Anterior cingulate cortex (tissue), 58 donors: ENCODE results near the gene SLC47A1.

ENCODE experiments used
- DNase-seq, 58 donors: peaks; one replicate each; lab custom pipeline; 2025; lab: John Stamatoyannopoulos, UW

SLC47A1 gene

DNA sequence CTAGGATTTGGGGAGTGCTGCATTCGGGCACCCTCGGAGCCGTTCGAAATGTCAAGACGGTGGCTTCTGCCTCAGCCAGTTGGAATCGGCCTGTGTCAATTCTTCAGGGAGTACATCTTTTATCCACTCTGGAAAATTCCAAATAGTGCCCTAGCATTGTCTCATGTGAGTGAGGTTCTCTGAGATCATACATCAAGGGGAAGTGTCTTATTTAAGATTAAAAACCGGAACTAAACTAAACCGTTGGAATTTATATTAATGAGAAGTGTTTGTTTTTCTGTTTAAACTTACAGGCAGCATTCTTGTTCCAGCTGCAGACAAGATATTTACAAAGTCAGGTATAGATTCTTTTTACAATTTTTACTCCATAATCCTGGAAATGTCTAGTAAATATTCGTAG is 56.8 kb downstream of the SLC47A1 start:
- DNase-seq: no peak

DNA sequence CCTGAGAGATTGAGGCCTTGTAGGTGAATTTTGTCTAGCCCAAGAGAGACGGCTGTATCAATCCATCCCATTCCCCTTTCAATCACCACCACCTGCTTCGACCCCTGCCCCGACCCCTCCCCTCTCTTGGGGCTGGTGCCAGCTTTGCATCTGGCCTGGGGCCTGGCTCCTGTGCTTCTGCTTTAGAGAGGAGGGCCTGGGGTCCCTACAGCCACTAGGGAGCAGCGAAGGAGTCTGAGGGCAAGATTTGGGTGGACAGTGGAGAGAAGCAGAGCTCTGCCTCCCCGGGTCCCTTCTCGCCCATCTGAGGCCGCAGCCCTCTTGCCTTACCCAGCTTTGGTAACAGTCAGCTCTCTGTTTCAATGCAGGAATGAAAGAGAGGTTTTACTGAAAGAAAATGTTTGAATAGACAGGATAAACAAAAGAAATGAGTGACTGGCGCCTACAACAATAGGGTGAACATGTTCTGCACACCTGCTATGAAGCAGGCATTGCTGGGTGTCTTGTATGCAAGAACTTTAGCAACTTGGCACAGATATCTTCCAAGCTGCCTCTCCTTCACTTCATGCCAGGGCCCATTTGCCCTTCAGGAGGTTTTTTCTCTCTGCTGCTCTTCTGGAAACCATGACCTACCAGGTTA is 57.4 kb downstream of the SLC47A1 start:
- DNase-seq: no peak

DNA sequence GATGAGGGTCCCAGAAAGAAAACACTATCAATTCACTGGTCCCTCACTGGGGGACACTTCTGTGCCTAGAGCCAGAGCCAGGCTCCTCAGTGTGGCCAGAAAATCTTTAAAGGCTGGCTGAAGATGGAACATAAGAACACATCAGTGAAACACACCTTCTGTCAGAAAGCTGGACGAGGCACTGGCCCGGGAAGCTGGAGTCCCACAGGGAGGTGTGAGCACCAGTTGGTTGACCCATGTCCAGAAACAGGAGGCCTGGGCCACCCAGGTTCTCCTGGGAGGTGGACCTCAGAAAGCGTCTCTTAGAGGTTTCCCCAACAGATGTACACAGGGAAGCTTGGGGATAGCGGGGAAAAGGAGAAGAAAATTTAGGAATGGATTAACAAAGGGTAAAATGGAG is 58.7 kb downstream of the SLC47A1 start:
- no peak for DNase-seq

DNA sequence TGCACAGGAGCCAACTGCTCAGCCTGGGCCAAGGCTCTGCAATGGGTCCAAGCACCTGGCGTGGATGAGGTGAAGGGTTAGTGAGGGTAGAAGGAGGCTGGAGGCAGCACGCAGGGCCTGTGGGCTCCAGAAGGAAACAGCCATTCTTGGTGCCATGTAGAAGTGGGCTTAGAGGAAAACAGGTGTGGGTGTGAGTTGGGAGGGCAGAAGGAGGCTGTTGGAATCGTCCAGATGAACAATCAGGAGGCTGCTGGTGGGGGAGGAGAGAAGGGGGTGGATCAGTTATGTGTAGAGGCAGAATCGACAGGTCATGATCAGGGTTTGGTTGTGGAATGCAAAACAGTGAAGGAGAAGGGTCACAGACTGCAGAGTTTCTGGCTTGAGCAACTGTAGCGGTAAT is 63.2 kb downstream of the SLC47A1 start:
- DNase-seq: no peak

DNA sequence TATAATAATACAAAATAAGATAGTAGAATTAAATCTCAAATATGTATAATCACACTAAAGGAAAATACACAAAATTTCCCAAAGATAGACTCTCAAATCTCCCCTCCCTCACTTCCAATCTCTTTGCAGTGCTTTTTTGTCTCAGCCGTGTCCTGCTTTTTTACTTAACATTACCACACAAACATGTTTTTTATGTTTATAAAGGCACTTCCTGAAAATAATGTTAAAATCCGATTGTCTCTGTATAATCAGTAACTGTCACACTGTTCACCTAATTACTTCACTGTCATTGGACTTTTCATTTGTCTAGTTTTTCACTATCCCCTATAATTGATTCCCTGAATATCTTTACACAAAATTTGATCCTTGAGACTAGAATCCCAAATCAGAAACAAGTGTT is 76.7 kb downstream of the SLC47A1 start:
- DNase-seq: no peak

DNA sequence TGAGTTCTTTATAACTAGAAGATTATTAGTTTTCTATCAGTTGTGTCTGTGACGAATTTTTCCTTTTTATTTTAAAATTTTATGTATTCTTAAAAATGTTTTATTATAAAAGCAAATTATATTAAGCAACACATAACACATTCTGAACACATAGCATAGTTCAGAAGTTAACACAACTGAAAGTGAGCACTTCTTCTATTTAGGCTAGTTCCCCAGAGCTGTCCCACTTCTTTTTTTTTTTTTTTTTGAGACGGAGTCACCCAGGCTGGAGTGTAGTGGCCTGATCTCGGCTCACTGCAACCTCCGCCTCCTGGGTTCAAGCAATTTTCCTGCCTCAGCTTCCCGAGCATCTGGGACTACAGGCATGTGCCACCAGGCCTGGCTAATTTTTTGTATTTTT is 77.2 kb downstream of the SLC47A1 start:
- no peak for DNase-seq

DNA sequence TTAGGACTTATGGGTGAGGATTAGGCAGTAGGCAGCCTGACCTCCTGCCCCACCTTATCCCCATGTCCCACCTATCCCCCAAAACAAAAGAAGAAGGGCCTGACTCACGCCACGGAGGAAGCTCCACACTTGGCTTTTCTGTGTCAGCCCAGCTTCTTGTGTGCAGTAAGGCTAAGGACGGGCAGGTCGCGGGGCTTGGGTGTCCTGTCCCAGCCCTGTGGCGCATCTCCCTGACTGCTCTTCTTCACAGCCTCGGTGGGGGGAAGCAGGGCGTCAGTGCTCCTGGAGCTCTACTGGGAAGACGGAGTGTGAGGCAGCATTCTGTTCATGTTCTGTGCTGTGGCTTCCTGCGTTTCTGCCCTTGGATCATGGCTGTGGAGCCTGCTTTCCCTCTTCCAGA is 80.3 kb downstream of the SLC47A1 start:
- DNase-seq: no peak

DNA sequence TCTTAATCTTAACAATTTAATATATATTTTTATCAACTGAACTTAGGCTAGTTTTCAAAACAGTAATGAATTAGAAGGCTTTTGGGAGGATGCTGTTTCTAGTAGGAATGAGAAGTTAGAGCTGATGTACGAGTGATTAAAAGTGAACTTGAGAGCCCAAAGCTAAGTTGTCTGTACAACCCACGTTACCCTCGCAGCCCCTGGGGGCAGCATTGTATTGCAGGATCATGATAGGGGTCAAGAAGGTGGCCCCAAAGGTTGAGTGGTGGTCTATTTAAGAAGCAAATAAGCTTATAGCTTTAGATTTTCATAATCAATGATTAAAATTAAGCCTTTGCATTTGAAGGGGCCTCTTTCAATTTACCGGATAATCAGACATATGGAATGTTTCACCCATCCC is 81.2 kb downstream of the SLC47A1 start:
- DNase-seq: no peak

DNA sequence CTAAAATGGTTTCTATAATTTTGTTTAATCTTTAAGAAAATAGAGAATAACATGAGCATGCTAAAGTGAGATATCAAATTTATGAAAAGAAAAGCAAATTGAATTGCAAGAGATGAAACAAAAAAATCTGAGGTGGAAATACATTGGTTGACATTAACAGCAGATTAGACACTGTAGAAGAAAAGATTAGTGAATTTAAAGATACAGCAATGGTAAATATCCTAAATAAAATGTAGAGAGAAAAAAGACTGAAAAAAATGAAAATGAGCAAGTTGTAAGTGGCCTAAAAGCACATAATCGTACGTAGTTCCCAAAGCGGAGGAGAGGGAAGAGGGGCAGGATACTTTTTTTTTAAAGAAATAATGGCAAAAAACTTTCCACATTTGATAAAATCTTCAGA is 84.4 kb downstream of the SLC47A1 start:
- DNase-seq: no peak

DNA sequence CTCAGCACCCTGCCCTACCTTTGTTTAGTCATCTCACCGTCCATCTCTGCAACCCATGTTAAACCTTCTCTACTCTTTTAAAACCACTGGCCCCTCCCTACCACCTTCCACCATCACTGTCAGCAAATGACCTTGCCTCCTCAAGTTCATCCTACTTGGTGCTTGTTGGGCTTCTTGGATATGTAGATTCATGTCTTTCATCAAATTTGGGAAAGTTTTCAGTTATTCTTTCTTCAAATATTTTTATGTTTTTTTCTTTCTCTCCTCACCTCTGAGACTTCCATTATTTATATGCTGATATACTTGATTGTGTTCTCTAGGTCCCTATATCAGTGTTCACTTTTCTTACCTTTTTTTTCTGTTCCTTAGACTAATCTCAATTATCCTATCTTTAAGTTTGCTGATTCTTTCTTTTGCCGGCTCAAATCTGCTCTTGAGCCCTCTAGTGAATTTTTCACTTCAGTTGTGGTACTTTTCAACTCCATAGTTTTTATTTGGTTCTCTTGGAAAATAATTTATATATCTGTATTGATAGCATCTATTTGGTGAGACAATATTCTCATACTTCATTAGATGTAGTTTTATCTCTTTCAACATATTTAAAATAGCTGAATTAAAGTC is 86.2 kb downstream of the SLC47A1 start:
- DNase-seq: no peak

DNA sequence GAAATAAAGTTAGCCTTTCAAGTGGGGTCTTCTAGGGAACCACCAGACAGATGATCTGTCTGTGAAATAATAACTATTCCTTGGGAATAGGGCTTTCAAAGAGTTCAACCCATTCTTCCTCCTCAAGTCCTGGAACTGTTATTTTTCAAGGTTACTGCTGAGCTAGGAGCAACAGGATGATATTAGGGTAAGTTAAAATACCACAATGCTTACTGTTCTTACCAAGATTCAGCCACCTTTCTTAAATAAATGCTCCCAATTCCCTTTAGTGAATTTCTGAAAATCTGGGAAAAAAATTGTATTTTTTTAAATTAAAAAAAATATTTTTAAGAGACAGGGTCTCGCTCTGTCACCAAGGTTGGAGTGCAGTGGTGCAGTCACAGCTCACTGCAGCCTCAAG is 88.0 kb downstream of the SLC47A1 start:
- no peak for DNase-seq

DNA sequence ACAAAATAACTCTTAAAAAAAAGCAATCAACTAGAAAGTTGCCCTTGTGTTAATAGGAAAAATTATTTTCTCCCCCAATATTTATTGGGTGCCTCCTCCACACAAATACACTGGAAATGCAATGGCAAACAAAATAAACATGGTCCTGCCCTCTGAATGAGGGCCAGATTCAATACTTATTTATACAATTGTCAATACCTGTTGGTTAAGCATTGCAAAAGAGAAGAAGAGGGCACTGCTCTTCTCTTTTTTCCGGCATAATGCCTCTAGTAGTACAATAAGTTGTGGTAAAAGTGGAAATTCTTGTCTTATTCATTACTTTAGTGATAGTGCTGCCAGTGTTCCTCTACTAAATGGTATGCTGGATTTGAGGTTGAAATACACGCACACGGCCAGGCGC is 92.4 kb downstream of the SLC47A1 start:
- DNase-seq: no peak
